Activated CD4-positive, alpha-beta T cell treated with anti-CD3 and anti-CD28 coated beads, Interleukin-2, amount 50 U/mL, for 24 hours (primary cell): ENCODE data around the gene PACRG.

ENCODE experiments used
- DNase-seq, 2 donors: peaks; one replicate each; pipeline ENCODE4 v3.0.0-alpha.2; 2020; ENCODE audit warnings: low read depth in 1 of 2, low spot score in 1 of 2

Gene PACRG

DNA sequence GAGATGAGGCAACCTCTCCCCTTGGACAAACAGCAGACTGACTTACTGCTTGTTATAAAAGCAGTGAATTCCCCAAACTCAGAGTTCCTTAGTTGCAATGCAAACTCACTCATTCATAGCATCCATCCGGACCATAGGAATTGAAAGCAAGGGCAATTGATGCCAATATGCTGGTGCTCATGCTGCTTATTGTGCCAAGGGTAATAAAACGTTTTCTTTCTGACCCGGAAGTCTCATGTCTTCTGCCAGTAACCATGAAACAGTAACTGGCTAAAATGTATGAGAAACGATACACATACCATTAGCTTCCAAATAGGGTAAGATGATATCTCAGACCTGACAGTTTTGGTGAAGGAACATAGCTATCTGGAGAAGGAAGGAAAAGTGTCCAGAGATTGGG lies 18.3 kb upstream of the PACRG start:
- no peak for DNase-seq

DNA sequence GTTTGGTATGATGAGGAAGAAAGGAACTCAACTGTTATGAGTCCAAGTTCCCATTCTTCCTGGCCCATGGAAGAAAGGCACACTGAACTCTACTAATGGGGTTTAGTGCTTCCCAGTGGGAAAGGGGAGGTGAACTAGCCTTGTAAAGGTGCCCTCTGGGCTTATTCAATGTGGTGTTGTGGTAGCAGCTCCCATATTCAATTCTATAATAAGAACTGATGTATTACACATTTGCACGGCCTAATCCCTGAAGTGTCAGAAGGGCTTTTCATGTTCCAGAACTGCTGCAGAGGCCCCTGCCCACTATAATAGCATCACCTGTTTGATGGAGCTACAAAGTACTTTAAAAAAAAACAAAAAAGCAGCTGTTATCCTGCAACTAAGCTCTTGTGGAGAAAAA lies 17.4 kb upstream of the PACRG start:
- DNase-seq = no peak

DNA sequence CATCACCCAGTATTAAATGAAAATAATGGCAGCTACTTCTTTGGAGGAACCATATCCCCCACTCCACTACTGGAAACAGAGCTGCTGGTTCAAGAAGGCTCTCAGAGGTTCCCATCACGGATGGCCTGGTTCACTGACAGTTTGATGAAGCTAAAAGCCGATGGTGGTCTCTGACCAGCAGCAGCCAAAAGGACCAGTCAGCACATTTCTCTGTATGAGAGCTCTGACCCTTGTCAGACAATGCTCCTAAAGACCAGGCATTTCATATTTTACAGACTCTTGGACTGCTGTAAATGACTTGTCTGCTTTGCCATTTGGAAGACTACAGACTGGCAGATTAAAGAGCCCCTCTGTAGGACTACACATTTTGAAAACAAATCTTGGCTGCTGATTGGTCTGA lies 16.8 kb upstream of the PACRG start:
- no peak for DNase-seq

DNA sequence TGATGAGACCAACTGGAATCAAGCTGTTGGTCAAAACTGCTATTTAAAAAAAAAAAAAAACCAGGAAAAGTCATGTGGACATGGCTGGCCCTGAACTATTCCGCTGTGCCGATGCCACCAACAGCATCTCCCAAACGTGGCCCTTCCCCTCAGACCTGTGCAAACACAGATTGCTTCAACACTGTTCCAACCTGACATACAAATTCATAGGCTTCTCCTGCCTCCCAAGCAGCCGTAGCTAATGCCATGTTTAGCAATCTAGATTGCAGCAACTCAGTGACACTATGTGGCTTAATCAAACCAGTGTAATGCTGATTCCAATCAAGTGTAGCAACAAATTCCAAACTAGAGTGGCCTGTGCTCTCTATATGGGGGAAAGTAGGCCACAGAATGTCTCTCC lies 16.4 kb upstream of the PACRG start:
- no peak for DNase-seq

DNA sequence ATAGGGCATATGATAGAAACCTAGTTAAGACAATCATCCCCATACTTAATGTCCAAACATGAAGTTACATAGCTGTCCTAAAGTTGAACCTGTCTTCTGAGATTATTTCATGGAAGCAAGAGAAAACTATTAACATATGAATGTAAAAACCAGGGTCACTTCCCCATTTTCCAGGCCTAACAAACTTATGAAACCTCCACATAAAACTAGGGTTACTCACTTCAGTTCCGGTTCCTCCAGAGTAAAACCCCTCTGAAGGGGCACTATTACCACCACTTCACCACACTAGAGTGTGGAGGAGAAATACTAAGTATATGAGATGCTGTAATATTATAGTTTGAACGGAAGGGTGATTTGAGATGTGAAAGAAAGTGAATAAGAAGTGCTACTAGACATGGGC lies 15.1 kb upstream of the PACRG start:
- DNase-seq = no peak

DNA sequence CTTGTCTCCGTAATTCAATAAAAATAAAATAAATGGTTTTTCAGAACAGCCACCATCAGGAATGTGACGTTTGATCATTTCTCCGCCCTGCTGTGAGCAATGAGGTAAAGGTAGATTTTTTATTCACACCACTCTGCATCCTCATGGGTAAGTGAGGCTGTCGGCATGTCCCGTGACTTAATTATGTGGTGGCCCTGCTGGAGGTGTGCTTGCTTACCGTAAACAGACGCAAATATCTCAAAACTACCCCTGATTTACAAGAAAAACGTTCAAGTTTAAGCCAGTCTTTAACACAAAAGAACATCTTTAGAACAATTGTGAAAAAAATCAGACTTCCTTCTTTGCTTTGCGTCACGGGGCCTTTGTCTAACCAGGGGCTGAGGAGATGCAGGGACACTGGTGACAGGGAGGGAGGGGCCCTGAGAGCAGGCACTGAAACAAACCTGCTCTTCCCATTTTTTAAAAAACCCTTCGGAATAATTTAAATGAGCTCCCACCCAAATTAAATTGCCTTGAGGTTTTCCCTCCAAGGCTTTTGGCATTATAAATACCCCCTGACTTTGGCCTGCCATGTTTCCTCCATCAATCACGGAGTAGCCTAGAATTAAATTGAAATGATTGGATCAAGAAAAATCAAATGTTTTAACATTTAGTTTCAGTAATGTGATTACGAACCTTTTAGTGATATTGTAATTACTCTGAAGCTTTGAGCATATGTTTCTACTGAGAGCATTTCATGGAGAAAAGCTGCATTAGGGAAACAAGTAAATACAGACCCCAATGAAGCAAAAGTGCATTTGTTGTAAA lies 13.6 kb upstream of the PACRG start:
- no peak for DNase-seq

DNA sequence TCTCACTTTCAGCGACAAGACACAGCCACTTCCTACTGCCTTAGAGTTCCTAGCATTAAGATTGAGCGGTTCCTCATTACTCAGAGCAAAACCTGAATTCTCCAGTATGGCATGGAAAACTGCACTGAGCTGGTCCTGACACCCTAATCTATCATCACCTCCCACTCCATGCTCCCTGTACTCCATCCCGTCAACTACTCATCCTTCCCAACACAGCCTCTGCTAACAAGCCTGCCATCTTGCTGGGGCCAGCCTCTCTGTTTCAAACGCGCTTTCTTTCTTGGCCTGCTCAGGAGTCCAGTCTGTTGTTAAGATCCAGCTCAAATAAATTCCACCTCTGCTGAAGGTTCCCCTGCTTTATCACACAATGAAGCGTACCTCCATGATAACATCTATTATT lies 12.2 kb upstream of the PACRG start:
- DNase-seq = no peak

DNA sequence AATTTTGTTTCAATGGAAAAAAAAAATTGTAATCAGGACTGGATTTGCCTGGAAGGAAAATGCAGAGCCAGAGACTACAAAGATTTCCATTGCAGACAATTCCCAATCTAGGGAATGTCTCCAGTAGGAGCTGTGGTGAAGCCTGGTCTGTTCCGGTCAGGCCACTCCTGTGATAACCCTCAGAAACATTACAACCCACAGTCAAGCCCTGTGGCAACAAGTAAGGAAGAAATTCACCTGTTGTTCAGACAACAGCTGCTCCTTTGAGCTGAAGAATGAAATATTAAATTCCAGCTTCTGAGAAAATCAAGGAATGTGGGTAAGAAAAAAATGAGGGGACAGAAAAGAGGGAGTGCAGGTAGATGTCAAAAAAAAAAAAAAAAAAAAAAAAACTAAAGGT lies 8.2 kb upstream of the PACRG start:
- DNase-seq = no peak

DNA sequence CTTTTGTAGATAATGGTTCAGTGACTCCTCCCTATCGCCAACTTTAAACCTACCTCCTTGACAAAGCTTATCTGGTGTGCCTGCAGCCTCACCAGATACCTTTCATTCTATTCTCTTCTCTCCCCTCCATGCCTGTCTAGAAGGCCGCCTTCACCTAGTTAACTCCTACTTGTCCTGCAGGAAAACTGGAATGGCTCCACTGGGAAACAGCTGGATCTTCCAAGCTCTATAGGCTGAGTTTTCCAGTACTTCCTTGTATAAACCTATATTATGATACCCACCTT lies 6.4 kb upstream of the PACRG start:
- no peak for DNase-seq

DNA sequence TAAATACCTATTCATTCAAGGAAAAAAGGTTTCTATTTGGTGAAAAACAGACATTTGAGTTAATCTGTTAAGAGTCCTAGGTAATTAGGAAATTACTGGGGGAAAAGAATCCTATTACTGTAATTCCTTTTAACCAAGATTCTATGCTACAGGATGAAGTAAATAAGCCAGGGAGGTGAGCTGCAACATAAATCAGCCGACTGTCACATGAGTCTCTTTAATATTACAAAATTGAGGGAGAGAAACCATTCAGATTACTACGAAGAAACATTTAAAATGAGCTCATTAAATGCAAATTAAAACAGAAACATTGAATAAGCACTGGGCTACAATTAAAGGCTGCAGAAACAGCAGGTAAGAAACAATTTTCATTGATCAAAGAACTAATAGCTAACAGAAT lies 5.5 kb upstream of the PACRG start:
- DNase-seq = no peak

DNA sequence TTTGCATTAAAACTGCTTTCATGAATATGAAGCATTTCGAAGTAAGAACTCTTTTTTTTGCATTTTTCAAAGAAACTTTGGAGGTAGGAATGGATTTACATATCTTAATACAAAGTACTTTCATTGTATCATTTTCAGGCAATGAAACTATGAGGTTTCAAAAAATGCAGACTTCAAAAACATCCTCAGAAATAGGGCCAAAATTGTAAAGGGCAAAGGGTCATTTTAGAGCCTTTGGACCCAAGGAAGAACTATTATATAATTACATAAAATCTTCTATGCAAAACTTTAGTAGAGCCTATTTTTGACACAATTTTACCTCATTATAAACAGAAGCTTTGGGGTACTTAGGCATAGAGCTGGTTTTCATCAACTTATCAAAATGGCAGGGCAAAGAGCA lies 5.1 kb upstream of the PACRG start:
- no peak for DNase-seq

DNA sequence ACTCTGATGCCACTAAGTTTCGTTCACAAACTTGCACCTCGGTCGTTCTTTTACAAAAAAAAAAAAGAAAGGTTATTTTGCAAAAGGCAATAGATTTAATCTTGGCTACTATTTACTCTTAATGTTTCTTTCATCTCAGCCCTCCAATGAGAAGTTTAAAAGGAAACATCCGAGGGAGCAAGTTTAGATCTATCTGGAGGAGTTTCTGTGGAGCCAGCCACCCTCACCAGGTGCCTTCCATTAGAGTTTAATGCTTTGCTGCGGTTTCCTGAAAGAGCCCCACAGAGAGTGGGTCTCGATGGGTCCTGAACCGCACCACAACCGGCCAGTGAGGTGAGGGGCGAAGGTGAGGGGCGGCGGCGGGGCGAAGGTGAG lies 840 bp upstream of the PACRG start:
- DNase-seq = no peak

DNA sequence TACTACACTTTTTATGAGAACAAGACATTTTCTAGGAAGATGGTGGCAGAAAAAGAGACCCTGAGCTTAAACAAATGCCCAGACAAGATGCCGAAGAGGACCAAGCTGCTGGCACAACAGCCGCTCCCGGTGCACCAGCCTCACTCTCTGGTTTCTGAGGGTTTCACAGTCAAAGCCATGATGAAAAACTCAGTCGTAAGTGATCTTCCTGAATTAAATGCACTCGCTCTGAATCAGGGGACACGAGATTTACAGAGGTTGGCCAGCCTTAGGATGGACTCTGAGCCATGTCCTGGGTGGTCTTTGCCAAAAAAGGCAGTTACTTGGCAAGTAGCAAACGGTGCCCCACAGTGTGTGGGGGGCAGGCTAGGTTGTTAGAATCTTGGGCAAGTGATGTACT lies 423 bp downstream of the PACRG start:
- DNase-seq = no peak

DNA sequence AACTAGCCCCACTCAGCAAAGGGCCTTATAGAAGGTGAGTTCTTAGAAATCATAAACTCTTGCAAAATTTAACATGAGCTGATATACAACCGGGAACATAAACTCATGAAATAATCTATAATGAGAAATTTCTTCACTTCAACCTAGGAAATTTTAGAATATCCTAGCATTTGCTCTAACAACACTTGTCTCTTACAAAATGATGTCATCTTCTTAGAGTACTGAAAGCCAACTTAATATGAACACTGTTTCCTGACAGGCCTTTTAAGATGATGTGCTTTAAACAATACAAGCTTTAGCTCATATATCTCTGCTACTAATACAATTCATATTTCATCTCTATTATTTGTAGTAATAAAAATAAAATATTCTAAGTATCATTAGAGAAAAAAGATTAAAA lies 932 bp downstream of the PACRG start:
- DNase-seq = no peak

DNA sequence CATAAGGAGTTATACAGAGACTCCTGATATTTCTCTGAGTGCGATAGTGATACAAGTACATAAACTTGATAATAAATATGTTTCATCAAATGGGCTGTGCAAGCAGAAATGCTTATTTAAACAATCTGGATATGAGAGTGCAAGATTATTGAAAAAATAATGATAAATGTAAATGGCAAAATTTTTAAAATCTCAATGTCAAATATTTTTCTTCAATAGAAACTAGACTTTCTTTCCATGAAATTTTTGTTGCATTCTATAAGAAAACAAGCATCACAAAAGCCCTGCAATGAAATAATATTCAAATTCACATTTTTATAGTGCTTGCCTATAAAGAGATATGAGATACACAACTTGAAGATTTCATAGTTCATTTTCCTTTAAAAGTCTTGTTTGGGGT lies 2.7 kb downstream of the PACRG start:
- DNase-seq = no peak

DNA sequence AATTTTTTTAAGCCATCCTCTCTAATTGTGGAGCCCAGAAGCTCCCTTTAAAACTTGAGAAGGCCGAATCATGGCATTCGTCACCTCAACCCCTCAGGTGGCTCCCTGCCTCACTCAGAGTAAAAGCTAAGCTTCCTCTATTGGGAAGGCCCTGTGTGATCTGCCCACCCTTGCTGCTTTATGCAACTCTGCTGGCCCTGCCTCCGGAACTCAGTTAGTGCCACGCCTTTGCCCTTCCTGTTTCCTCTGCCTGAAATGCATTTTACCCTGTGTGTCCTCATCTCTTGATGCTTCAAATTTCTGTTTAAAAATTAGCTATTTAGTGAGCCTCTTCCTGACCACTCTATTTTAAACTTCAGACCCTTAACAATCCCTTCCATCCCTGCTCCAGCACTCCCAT lies 5.7 kb downstream of the PACRG start:
- DNase-seq = peak in 1 of 2 donors; percentile 5

DNA sequence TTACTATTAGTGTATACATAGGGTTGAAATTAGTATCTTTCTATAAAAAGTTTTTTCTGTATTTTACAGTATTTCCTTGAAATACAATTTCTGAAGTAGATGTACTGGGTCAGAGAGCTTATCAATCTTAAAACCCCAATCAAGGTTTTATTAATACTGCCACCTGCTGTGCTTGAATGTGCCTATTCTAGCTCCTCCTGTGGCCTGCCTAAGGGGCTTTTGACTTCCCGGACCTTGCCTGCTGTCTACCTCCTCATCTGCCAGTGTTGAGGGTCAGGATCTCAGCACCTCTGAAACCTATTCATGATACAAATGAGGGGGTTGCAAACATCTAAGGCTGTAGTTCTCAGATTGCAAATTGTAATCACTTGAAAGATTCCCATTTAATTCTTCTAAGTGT lies 9.2 kb downstream of the PACRG start:
- no peak for DNase-seq

DNA sequence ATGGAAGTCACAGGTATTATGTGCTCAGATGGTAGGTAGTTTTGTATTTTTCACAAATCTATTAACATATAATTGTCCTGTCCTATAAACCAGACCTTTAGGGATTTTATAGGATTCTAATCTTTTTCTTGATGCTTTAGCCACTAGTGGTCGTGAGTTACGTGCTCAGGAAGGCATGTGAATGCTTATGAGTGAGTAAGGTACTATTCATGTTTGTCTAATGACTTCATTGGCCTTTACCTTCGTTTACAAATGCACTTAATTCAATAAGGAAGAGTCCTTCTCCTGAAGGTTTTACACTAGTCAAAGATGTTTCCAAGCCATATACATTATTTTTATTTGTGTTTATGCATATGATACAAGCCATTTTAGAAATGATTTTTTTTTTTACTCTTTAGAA lies 23.0 kb downstream of the PACRG start:
- no peak for DNase-seq

DNA sequence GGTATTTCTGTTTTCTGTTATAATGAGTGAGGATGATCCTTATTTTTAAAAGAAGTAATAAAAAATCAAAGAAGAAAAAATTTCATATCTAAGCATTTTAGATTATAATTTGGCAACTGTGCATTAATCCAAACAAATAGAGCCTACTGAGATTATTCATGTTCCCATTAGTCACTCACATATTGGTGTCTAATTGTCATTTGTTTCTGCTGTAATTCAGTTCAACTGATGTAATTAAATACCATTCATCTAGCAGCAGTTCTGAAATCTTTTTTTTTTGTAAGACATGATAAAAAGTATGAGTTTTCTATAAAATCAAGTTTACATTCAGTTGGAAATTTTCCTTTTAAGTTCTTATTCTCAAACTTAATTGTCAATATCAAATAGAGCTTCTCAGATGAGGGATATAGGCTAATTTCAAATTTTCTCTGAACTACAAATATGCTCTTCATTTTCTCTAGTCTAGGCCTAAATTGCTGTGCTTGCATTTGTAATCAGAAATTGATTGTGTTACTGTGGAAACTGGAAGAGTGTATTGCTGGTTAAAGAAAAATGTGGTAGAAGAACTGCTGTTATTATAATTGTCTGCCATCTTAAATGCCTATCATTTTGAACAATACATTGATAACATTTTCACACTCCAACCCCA lies 23.6 kb downstream of the PACRG start:
- DNase-seq = no peak

DNA sequence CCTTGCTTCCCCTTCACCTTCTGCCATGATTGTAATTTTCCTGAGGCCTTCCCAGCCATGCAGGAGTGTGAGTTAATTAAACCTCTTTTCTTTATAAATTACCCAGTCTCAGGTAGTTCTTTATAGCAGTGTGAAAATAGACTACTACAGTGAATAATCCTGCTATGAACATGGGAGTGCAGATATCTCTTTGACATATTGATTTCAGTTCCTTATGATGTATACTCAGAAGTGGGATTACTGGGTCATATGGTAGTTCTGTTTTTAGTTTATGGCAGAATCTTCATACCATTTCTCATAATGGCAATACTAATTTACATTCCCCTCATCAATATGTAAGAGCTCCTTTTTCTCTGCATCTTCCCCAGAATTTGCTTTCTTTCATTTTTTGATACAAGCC lies 26.0 kb downstream of the PACRG start:
- DNase-seq = no peak

DNA sequence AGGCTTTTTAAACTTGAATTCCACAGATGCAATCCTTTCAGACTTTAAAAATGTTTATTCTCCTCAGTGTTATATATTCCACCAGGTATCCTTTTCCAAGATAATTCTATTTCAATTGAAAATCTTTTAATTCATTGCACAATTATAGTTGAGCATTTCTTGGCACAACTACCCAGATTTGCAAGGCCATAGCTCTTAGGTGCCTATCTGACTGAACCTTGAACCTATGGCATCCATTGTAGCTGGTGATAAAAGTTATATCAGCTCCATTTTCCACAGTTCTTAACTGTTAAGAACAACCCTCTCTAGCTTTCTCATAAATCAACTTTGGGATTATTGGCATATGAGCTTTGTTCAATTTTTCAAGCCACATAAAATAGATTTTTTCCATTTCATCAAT lies 42.4 kb downstream of the PACRG start:
- DNase-seq = no peak

DNA sequence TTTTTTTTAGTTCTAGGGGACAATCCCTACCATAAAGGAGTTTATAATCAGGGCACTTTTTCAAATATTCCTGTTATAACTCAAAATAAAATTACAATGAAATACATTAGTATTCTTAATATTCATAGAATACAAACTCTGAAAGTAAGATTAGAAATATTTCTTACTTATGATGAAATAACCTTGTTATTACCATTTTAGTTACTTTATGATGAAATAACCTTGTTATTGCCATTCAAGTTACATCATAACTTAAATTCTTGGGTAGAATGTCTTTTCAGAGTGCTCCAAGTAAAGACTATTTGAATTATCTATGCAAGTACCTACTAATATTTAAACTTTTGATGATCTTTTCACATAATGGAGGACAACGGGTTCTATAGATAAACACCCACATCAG lies 43.2 kb downstream of the PACRG start:
- DNase-seq = no peak

DNA sequence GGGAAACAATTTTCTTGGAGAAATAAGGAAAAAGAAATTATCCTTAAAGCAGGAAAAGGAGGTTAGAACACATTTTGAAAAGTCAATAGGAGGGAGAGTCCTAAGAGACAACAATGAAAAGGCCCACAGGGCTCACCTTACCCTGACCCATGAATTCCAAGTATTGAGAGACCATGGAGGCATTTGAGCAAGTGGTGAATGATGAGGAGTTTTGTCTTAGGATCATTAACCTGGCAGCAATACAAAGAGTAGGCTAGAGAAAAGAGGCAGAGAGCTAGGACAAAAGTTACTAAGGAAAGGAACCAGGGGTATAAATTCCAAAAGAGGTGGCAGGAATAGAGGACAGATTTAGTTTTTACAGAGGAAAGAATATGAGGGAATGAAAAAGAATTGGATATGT lies 44.7 kb downstream of the PACRG start:
- no peak for DNase-seq
